ENCODE data around the gene PRKG1.
"Not testable (repeated sequence)": the region's sequence is repeated elsewhere in the genome, so short reads cannot be mapped to it uniquely, and the experiment has no call there.

Gene PRKG1

GRCh38 chr10:51285601-51286000 is 211.3 kb downstream of the PRKG1 start:
- no peak for DNase-seq

GRCh38 chr10:51288511-51288910 is 214.2 kb downstream of the PRKG1 start:
- DNase-seq: no peak

DNA sequence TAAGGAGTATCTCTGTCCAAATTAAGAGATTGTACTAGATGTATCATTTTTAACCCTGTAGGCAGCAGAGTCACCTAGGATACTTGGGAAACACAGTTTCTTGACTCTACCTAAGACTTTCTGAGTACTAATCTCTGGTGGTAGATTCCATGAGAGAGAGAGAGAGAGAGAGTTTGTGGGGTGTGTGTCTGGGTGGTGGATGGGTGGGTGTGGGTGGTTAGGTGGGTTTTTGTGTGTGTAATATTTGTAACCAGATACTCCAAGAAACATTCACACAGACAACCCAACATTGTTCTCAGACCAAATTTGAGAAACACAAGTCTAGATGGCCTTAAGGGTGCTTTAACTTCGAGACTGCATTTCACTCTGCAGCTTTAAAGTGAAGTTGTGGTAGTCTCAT is 215.2 kb downstream of the PRKG1 start:
- DNase-seq: no peak

GRCh38 chr10:51291961-51292360 is 217.7 kb downstream of the PRKG1 start:
- no peak for DNase-seq

- no peak for DNase-seq
Measured at GRCh38 chr10:51297438-51297837, 223.2 kb downstream of the PRKG1 start.

DNA sequence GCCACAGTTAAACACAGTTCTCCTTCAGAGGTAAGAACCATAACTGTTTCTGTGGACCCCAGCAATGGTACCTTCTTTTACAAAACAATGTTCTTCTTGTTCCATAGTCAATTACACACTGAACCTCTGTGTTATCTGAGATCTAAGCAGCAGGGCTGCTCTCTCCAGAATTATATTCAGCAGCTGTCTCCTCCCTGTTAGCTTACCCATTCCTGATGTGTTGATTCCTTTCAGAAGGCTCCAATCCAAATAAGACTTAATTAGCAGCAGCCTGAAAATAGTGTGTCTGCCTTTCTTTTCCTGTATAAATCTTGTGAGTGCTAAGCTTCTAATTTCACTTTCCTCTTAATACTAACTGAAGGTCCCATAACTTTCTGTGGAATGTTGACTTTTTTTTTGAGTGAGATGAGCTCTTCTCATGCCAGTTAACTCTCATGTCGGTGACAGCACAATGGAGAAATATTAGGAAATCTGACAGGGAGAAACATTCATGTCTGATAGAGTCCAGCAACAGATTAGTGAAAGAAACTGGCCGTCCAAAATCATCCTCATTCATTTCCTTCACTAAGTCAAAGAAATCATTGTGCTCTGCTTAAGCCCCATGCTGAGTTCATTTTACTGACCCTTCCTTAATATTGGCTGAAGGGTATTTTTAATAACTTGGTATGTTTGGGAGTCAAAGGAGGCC is 226.5 kb downstream of the PRKG1 start:
- DNase-seq: no peak

DNA sequence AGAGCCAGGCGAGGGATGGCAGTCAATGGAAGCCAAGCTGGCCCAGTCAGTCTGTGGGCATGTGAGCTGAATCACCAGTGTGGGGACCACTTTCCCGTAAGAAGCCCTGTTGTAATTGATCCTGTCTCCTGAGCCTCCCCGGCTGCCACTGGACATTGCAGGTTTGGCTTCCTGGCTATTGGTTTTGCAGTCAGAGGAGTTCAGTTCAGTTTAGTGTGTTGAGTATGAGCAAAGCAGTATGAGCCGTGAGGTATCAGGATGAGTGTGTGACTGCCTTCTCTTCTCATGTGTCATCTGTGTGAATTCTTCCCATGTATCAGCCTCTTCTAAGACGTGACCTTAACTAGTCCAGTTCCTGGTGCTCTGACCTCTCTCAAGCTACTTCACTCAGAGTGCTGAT is 227.4 kb downstream of the PRKG1 start:
- no peak for DNase-seq

GRCh38 chr10:51302316-51302715 is 228.0 kb downstream of the PRKG1 start:
- no peak for DNase-seq

GRCh38 chr10:51308116-51308515 is 233.8 kb downstream of the PRKG1 start:
- DNase-seq: no peak

GRCh38 chr10:51311228-51311627 is 236.9 kb downstream of the PRKG1 start:
- no peak for DNase-seq

- DNase-seq: no peak
Measured at GRCh38 chr10:51312817-51313216, 238.5 kb downstream of the PRKG1 start.

DNA sequence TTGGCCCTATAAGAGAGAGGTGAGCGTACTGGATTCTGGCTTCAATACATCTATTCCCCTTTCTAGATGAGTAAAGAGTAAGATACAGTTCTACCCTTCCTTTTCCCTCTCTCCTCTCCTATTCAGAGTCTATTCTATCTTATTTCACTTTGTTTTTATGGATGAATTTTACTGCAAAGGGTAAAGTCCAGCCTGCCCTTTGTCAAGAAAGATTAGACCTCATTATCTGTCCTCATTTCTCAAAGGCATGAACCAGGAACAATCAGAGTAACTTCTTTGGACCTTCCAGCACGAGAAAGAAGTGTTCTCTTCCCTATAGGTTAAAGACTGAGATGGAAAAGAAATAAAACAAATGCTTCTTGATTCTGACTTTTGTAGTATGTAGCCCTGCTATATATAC is 239.0 kb downstream of the PRKG1 start:
- no peak for DNase-seq

- no peak for DNase-seq
Measured at GRCh38 chr10:51313773-51314478, 239.6 kb downstream of the PRKG1 start.

GRCh38 chr10:51314481-51314880 is 240.2 kb downstream of the PRKG1 start:
- DNase-seq: no peak

GRCh38 chr10:51318399-51319172 is 244.3 kb downstream of the PRKG1 start:
- DNase-seq: no peak

GRCh38 chr10:51319173-51319435 is 244.8 kb downstream of the PRKG1 start:
- no peak for DNase-seq

GRCh38 chr10:51321300-51321699 is 247.0 kb downstream of the PRKG1 start:
- DNase-seq: no peak

DNA sequence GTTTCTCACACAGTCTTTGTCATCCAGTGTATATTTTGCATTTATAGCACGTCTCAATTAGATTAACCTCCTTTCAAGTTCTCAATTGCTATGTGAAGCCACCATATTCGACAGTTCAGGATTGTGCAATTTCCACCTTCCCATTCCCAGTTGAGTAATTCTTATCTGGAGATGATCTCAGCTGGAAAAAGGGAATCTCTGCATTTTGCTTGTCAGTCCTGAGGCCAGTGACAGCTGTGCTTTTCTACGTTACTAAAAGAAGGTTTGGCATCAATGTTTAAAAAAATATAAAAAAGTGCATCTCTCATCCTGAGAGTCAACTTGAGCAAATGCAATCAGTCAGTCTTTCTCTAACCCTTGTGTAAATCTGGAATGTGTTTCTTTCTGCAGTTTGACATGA is 247.7 kb downstream of the PRKG1 start:
- no peak for DNase-seq

DNA sequence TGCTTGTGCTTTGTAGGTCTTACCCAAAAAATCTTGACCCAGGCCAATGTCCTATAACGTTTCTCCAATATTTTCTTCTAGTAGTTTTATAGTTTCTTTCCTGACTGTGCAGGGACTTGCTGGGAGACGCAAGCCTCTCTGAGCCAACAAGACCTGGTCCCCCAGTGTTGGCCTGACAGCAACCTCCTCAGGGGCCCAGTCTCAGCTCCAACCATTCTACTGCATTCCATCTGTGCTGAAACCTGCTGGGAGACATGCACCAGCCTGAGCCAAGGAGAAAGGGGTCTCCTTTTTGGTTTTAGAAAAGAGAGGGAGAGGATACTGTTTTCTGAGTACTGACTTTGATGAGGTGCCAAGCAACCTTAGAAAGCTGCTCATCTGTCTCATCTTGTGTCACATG is 251.4 kb downstream of the PRKG1 start:
- DNase-seq: no peak

DNA sequence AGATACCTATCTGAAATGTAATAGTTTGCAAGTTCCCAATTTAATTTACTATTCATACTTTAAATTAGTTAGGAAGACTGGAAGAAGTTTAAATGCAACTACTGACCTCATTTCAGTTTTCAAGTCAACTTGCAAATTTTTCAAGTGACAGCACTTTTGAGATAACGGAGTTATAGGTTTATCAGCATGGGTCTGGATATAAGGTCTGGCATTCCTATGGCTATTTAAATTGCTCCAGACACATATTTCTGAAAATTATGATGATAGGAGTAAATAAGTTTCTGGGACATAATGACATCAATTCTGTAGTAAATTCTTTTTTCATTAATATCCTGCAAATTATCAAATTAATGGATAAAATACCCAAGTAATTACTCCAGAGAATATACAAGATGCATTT is 251.9 kb downstream of the PRKG1 start:
- no peak for DNase-seq

- no peak for DNase-seq
Measured at GRCh38 chr10:51327432-51327831, 253.1 kb downstream of the PRKG1 start.

GRCh38 chr10:51340366-51340765 is 266.1 kb downstream of the PRKG1 start:
- no peak for DNase-seq

GRCh38 chr10:51340845-51341610 is 266.7 kb downstream of the PRKG1 start:
- no peak for DNase-seq

GRCh38 chr10:51341745-51342144 is 267.5 kb downstream of the PRKG1 start:
- DNase-seq: not testable (repeated sequence)
